Breast epithelium (tissue), 4 donors: ENCODE data around the gene ZKSCAN5. TPM values are rescaled to one million over a fixed set of nuclear protein-coding genes. Genes with fewer than 3 reads are reported as not detected.
"Not testable (repeated sequence)": the region's sequence is repeated elsewhere in the genome, so short reads cannot be mapped to it uniquely, and the experiment has no call there.

Experiments
- DNase-seq, 2 donors: peaks; one replicate each; pipeline ENCODE4 v3.0.0-alpha.2; 2019; ENCODE audit warnings: low spot score in 2 of 2
- H3K27ac ChIP-seq, 2 donors: fragments of 200-600 bp; sonication (generic) in 1 of 2; one replicate each; pipeline ENCODE4 v1.5.1; 2016 to 2019; ENCODE audit warnings: mild to moderate bottlenecking in 1 of 2
- H3K27me3 ChIP-seq, 2 donors: fragments of 200-600 bp; sonication (generic) in 1 of 2; one replicate each; pipeline versions ENCODE4 v1.5.1 to v1.6.0; 2017 to 2019; ENCODE audit warnings: control low read depth in 1 of 2, mild to moderate bottlenecking in 1 of 2
- H3K36me3 ChIP-seq: fragments of 200-600 bp; one replicate; pipeline ENCODE4 v1.5.1; 2019
- H3K4me1 ChIP-seq, 2 donors: fragments of 200-600 bp; sonication (generic); one replicate each; pipeline ENCODE4 v1.5.1; 2016 to 2019; ENCODE audit warnings: control low read depth in 1 of 2
- H3K4me3 ChIP-seq, 3 donors: fragments of 200-600 bp; sonication (generic); 1 replicate in 2 of 3; 2 replicates in 1 of 3; pipeline ENCODE4 v1.5.1; 2016 to 2019; ENCODE audit warnings: mild to moderate bottlenecking in 3 of 3, moderate library complexity in 2 of 3
- H3K9me3 ChIP-seq, 2 donors: fragments of 200-600 bp; sonication (generic) in 1 of 2; one replicate each; pipeline ENCODE4 v1.5.1; 2016 to 2019; ENCODE audit warnings: control low read depth in 1 of 2
- CTCF ChIP-seq, 3 donors: fragments of 450-650 bp; IDR thresholded peaks; one replicate each; pipeline ENCODE4 v1.5.1; 2016 to 2017; ENCODE audit warnings: antibody characterized with exemption in 3 of 3, mild to moderate bottlenecking in 3 of 3, moderate library complexity in 3 of 3
- POLR2A ChIP-seq: fragments of 450-650 bp; IDR thresholded peaks from one replicate; pipeline ENCODE4 v1.6.1; 2016; ENCODE audit warnings: antibody characterized with exemption, mild to moderate bottlenecking, moderate library complexity
- POLR2AphosphoS5 ChIP-seq, 3 donors: sonication (generic); formaldehyde crosslinking; IDR thresholded peaks; one replicate each; pipeline ENCODE4 v1.6.1; 2017; ENCODE audit warnings: antibody characterized with exemption in 3 of 3
- intact Hi-C: fragments of 100-400 bp; cut with DNase I; formaldehyde crosslinking; loops from one replicate; pipeline ENCODE4 v1.15.1; 2023; ENCODE audit warnings: low total_unique reads
- total RNA-seq, 3 donors: library from RNA; depleted of rRNA; stranded (reverse); fragments of >200 nt; gene quantifications; one replicate each; pipeline ENCODE4 v1.1.0, GENCODE V29; 2016

ZKSCAN5 gene
- total RNA-seq, 3 donors from 2014 or later: 7.5 to 11.0 (median 8.0) TPM

GRCh38 chr7:99562114-99562784, 57.8 kb downstream of the ZKSCAN5 start:
- Histone ChIP-seq H3K36me3 (peaks cover 7% of the 10 kb centered on the region), H3K4me3 (no peak overlapping the region), H3K27me3 (no peaks in the 10 kb centered on the region), H3K9me3 (no peaks in the 10 kb centered on the region), H3K27ac (no peak overlapping the region), H3K4me1 (peaks cover 3 to 12% of the 10 kb centered on the region in 2 donors)
- no peak for DNase-seq
- intact Hi-C loops: no loop called here
- TF ChIP-seq CTCF (IDR thresholded peaks at IDR 0.05): no peak

GRCh38 chr7:99562832-99563231, 58.4 kb downstream of the ZKSCAN5 start:
- no peak overlapping the region for H3K27ac ChIP-seq
- H3K36me3 ChIP-seq: peaks cover 7% of the 10 kb centered on the region
- intact Hi-C loops: no loop called here

DNA sequence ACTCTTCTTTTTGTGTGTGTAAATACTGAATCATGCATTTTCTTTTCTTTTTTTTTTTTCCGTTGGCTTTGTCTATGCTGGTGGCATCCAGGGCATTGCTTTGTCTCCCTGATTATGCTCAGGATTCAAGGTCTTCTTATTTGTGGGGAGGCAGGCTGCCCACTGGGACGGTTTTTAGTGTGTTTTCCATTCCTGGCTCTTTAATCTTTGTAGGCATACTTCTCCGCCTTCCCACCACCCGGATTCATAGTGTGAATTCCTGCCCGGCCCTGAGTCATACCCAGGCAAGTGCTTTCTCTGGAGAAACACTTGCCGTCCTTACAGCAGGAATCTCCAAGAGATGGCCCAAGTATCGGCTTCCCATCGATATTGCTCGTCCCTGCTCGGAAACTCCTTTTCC, 59.2 kb downstream of the ZKSCAN5 start:
- TF ChIP-seq POLR2AphosphoS5 (IDR thresholded peaks at IDR 0.05): no peak
- no peak for TF ChIP-seq CTCF (IDR thresholded peaks at IDR 0.05)
- TF ChIP-seq POLR2A: no peak
- Histone ChIP-seq H3K36me3 (peaks cover 7% of the 10 kb centered on the region), H3K27ac (no peak overlapping the region), H3K4me1 (peaks cover 0 to 7% of the 10 kb centered on the region in 2 donors), H3K9me3 (no peaks in the 10 kb centered on the region), H3K27me3 (no peaks in the 10 kb centered on the region), H3K4me3 (no peak overlapping the region)
- intact Hi-C loops: no loop called here
- DNase-seq: no peak

More at GRCh38 chr7:99562832-99563231, 58.4 kb downstream of the ZKSCAN5 start:
- DNase-seq: no peak
- H3K4me3 ChIP-seq: no peak overlapping the region
- peaks cover 0 to 7% of the 10 kb centered on the region in 2 donors for H3K4me1 ChIP-seq
- no peaks in the 10 kb centered on the region for H3K9me3 ChIP-seq
- no peaks in the 10 kb centered on the region for H3K27me3 ChIP-seq
- TF ChIP-seq CTCF (IDR thresholded peaks at IDR 0.05) (no peak), POLR2AphosphoS5 (IDR thresholded peaks at IDR 0.05) (no peak), POLR2A (no peak)

DNA sequence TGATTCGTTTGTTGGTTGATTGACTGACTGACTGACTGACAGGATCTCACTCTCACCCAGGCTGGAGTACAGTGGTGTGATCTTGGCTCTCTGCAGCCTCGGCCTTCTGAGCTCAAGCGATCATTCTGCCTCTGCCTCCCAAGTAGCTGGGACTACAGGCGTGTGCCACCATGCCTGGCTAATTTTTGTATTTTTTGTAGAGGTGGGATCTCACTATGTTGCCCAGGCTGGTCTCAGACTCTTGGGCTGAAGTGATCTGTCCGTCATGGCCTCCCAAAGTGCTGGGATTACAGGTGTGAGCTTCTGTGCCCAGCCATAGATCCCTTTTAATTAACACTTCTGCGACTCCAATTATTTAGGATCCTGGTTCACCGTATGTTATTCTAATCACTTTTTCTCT, 64.3 kb downstream of the ZKSCAN5 start:
- H3K4me1 ChIP-seq, DNase-seq, H3K36me3 ChIP-seq, H3K9me3 ChIP-seq, H3K4me3 ChIP-seq, intact Hi-C loops, H3K27ac ChIP-seq, H3K27me3 ChIP-seq: not testable (repeated sequence)

DNA sequence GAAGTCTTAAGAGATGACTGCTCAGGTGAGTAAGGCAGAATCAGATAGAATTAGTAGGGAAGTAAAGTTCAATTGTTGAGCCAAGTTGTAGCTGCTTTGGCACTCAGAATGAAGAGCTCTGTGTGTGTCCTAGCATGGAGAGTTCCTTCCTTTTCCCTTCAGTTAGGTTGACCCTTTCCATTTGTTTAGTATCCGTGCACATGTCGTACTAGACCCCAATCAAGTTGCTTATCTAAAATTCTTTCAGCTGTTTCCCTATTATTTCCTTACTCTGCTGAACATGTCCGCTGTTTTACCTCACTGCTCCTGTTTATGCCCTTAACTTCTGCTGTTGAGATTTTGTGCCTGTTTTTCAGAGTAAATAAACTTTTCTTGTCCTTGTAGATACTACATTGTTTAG, 67.3 kb downstream of the ZKSCAN5 start:
- H3K4me3 ChIP-seq: no peak overlapping the region
- no peak for DNase-seq
- no peaks in the 10 kb centered on the region for H3K4me1 ChIP-seq
- H3K9me3 ChIP-seq: no peaks in the 10 kb centered on the region
- H3K27ac ChIP-seq: no peak overlapping the region
- intact Hi-C loops: no loop called here
- TF ChIP-seq POLR2A (no peak), POLR2AphosphoS5 (IDR thresholded peaks at IDR 0.05) (no peak), CTCF (IDR thresholded peaks at IDR 0.05) (no peak)
- H3K36me3 ChIP-seq: no peaks in the 10 kb centered on the region
- no peaks in the 10 kb centered on the region for H3K27me3 ChIP-seq

DNA sequence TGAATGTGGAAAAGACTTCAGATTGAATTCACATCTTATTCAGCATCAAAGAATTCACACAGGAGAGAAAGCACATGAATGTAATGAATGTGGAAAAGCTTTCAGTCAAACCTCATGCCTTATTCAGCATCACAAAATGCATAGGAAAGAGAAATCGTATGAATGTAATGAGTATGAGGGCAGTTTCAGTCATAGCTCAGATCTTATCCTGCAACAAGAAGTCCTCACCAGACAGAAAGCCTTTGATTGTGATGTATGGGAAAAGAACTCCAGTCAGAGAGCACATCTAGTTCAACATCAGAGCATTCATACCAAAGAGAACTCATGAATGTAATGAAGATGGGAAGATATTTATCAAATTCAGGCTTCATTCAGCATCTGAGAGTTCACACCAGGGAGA, 68.8 kb downstream of the ZKSCAN5 start:
- Histone ChIP-seq H3K9me3 (no peaks in the 10 kb centered on the region), H3K27ac (no peak overlapping the region), H3K4me1 (no peaks in the 10 kb centered on the region), H3K4me3 (no peak overlapping the region), H3K36me3 (no peaks in the 10 kb centered on the region), H3K27me3 (no peaks in the 10 kb centered on the region)
- intact Hi-C loops: no loop called here
- TF ChIP-seq CTCF (IDR thresholded peaks at IDR 0.05) (no peak), POLR2AphosphoS5 (IDR thresholded peaks at IDR 0.05) (no peak), POLR2A (no peak)
- no peak for DNase-seq
